K562 (cell line): ENCODE results near the gene FAM78B. TPM values are rescaled to one million over a fixed set of nuclear protein-coding genes. Genes with fewer than 3 reads are reported as not detected.
A peak's percentile ranks its signal among the peaks of the same experiment; 100 is the strongest.

Source experiments
- BHLHE40 ChIP-seq: IDR thresholded peaks from 2 replicates; pipeline ENCODE4 v1.6.1; 2011; ENCODE audit warnings: low read length, improper control_type of control experiment
- BRF1 ChIP-seq: IDR thresholded peaks from 3 replicates; pipeline ENCODE4 v1.6.1; 2011; ENCODE audit warnings: borderline replicate concordance, mild to moderate bottlenecking; ENCODE audit not compliant: insufficient read length; ENCODE audit errors: extremely low read depth
- CTCF ChIP-seq, 3 experiments: IDR thresholded peaks in 2 of 3; conservative IDR thresholded peaks in 1 of 3; 2 replicates each; pipeline ENCODE4 v1.5.1; 2011 to 2012; ENCODE audit warnings: low read length in 3 of 3, mild to moderate bottlenecking in 3 of 3, control low read depth in 2 of 3, improper control_type of control experiment in 1 of 3, inconsistent platforms in 1 of 3, low read depth in 1 of 3, mixed read lengths in 1 of 3, moderate library complexity in 1 of 3; ENCODE audit not compliant: insufficient read depth in 2 of 3
- FOXK1 ChIP-seq: sonication (generic); formaldehyde crosslinking; IDR thresholded peaks from 2 replicates; pipeline ENCODE4 v1.8.0; 2022; ENCODE audit warnings: missing genetic modification reagents, mild to moderate bottlenecking, borderline replicate concordance
- HNRNPL ChIP-seq: fragments of 200-400 bp; formaldehyde crosslinking; IDR thresholded peaks from 2 replicates; pipeline ENCODE4 v1.6.1; 2017; ENCODE audit warnings: low read depth, mild to moderate bottlenecking, low read length
- MTA2 ChIP-seq: fragments of 450-650 bp; IDR thresholded peaks from 2 replicates; pipeline ENCODE4 v1.6.1; 2016; ENCODE audit warnings: low read depth
- PHF8 ChIP-seq: fragments of 200-600 bp; sonication (generic); IDR thresholded peaks from 2 replicates; pipeline ENCODE4 v1.6.1; 2012; ENCODE audit warnings: mixed run types, mild to moderate bottlenecking, inconsistent platforms, low read length, moderate library complexity, borderline replicate concordance
- RBBP5 ChIP-seq: fragments of 200-600 bp; sonication (generic); IDR thresholded peaks from 2 replicates; pipeline ENCODE4 v1.6.1; 2012; ENCODE audit warnings: borderline replicate concordance, mild to moderate bottlenecking, low read length, control low read depth, inconsistent platforms; ENCODE audit not compliant: insufficient read depth, poor library complexity, severe bottlenecking
- SLC30A9 ChIP-seq: fragments of 250-450 bp; sonication (Bioruptor Pico); IDR thresholded peaks from 2 replicates; pipeline ENCODE4 v1.8.0; 2022; ENCODE audit warnings: mild to moderate bottlenecking, moderate library complexity
- ZNF407 ChIP-seq: fragments of 450-650 bp; IDR thresholded peaks from 2 replicates; pipeline ENCODE4 v1.6.1; 2016; ENCODE audit warnings: low read depth
- ZNF740 ChIP-seq, 3 experiments: fragments of 200-800 bp in 1 of 3; sonication (Bioruptor generic) in 1 of 3; sonication (generic) in 1 of 3; formaldehyde crosslinking in 1 of 3; IDR thresholded peaks; 2 replicates each; pipeline versions ENCODE4 v1.6.1 to v1.8.0; 2016 to 2022; ENCODE audit warnings: mild to moderate bottlenecking in 2 of 3, missing compliant biosample characterization in 2 of 3, missing genetic modification characterization in 2 of 3, missing genetic modification reagents in 1 of 3
- polyA plus RNA-seq, 8 experiments: library from polyadenylated mRNA; depleted of rRNA in 4 of 8; stranded (reverse) in 5 of 8; unstranded in 3 of 8; fragments of >200 nt; fragmentation: Nextera tagmentation in 2 of 8; fragmentation: Illumina TruSeq in 1 of 8; extraction: Ambion mirVana in 2 of 8; extraction: Trizol in 1 of 8; gene quantifications; 2 replicates each; pipeline versions ENCODE4 v1.2.1 to v1.2.3, GENCODE V29; 2011 to 2014; ENCODE audit warnings: inconsistent platforms in 1 of 8, missing spikeins in 1 of 8
- total RNA-seq, 7 experiments: library from RNA; depleted of rRNA in 6 of 7; stranded (reverse); fragments of >200 nt in 6 of 7; fragmentation: Illumina TruSeq in 2 of 7; extraction: Trizol in 2 of 7; gene quantifications; 2 replicates each; pipeline versions ENCODE4 v1.2.1 to v1.2.3, GENCODE V29; 2011 to 2021; ENCODE audit warnings: low replicate concordance in 1 of 7

Gene FAM78B
- total and polyA plus RNA-seq, 9 of the 15 experiments (the other 6 are each of a cell fraction or from before 2014, with no cell fraction given): 0.04 to 0.43 (median 0.29) TPM; not detected in 1

- no peak for TF ChIP-seq MTA2
- peak; percentile 18; the same call in 1 of the 2 replicates for TF ChIP-seq HNRNPL
- peak; percentile 34; the same call in 1 of the 2 replicates for TF ChIP-seq PHF8
- peak; percentile 66 for TF ChIP-seq BHLHE40
- no peak for TF ChIP-seq FOXK1 (CRISPR knock-in tag)
- TF ChIP-seq RBBP5: peak; percentile 49
- TF ChIP-seq CTCF (IDR thresholded peaks at IDR 0.05 in 2 of 3, conservative IDR thresholded peaks at IDR 0.05 in 1 of 3; ENCODE audit: insufficient read depth in 2 of 3, low read depth in 1 of 3, low read length in 3 of 3): peak; percentile 8 to 56 (median 18); a peak in 4 of 6 replicates
- TF ChIP-seq ZNF740 (CRISPR knock-in tag; IDR thresholded peaks at IDR 0.05): peak; percentile 91
- peak in 1 of 2 experiments; percentile 98; a peak in 2 of 4 replicates for TF ChIP-seq ZNF740 (tag; IDR thresholded peaks at IDR 0.05)
- TF ChIP-seq BRF1: no peak
- no peak for TF ChIP-seq SLC30A9 (CRISPR knock-in tag)
- TF ChIP-seq ZNF407: peak; percentile 90
These were observed at the start of gene FAM78B (continued) for GRCh38 chr1:166166698-166167571.
